GM23338 (cell line): ENCODE results near the gene ITGB6. TPM values are rescaled to one million over a fixed set of nuclear protein-coding genes. Genes with fewer than 3 reads are reported as not detected.

ENCODE experiments used
- ATAC-seq: fragments of 200-7000 bp; cut with Tn5 transposase; 3 replicates; pipeline ENCODE4 v1.9.1; 2020
- DNase-seq: peaks from one replicate; pipeline ENCODE4 v3.0.0-alpha.2; 2015; ENCODE audit warnings: low spot score
- H2AFZ ChIP-seq: fragments of 200-600 bp; sonication (generic); 2 replicates; pipeline ENCODE4 v1.8.0; 2016; ENCODE audit warnings: antibody characterized with exemption, mild to moderate bottlenecking, moderate library complexity
- H3F3A ChIP-seq: fragments of 200-600 bp; sonication (generic); replicated peaks from 2 replicates; pipeline ENCODE4 v1.8.0; 2017; ENCODE audit warnings: antibody characterized with exemption, mixed run types, low read depth
- H3K27ac ChIP-seq: fragments of 200-600 bp; sonication (generic); 2 replicates; pipeline ENCODE4 v1.6.1; 2016; ENCODE audit warnings: low read depth
- H3K27me3 ChIP-seq: fragments of 200-600 bp; sonication (generic); 2 replicates; pipeline ENCODE4 v1.8.0; 2016; ENCODE audit warnings: mild to moderate bottlenecking, mixed run types, moderate library complexity; ENCODE audit not compliant: insufficient read depth
- H3K36me3 ChIP-seq: fragments of 200-600 bp; sonication (generic); 2 replicates; pipeline ENCODE4 v1.8.0; 2016; ENCODE audit warnings: mild to moderate bottlenecking; ENCODE audit not compliant: insufficient read depth
- H3K4me1 ChIP-seq: fragments of 200-600 bp; sonication (generic); 2 replicates; pipeline ENCODE4 v1.8.0; 2016; ENCODE audit warnings: mild to moderate bottlenecking, moderate library complexity; ENCODE audit not compliant: insufficient read depth
- H3K4me2 ChIP-seq: fragments of 200-600 bp; sonication (generic); 2 replicates; pipeline ENCODE4 v1.7.1; 2017; ENCODE audit warnings: mixed run types
- H3K4me3 ChIP-seq: fragments of 200-600 bp; sonication (generic); 2 replicates; pipeline ENCODE4 v1.6.1; 2016; ENCODE audit warnings: mixed run types
- H3K79me2 ChIP-seq: fragments of 200-600 bp; sonication (generic); replicated peaks from 2 replicates; pipeline ENCODE4 v1.8.0; 2017; ENCODE audit warnings: mild to moderate bottlenecking; ENCODE audit not compliant: insufficient read depth
- H3K9me2 ChIP-seq: fragments of 200-600 bp; sonication (generic); 2 replicates; pipeline ENCODE4 v1.8.0; 2017; ENCODE audit not compliant: insufficient read depth
- H4K20me1 ChIP-seq: fragments of 200-600 bp; sonication (generic); replicated peaks from 2 replicates; pipeline ENCODE4 v1.8.0; 2017; ENCODE audit warnings: mild to moderate bottlenecking; ENCODE audit not compliant: insufficient read depth
- H3K27ac Mint-ChIP-seq: 2 replicates; pipeline ENCODE4 v1.8.0; 2020; ENCODE audit warnings: inconsistent platforms, mild to moderate bottlenecking, moderate library complexity, mixed read lengths
- H3K27me3 Mint-ChIP-seq: 3 replicates; pipeline ENCODE4 v1.8.0; 2022; ENCODE audit warnings: low read depth, mild to moderate bottlenecking, moderate library complexity, mixed read lengths, inconsistent platforms; ENCODE audit not compliant: insufficient read depth, poor library complexity
- H3K36me3 Mint-ChIP-seq: 3 replicates; pipeline ENCODE4 v1.8.0; 2021; ENCODE audit warnings: low read depth, mild to moderate bottlenecking, inconsistent platforms, moderate library complexity, mixed read lengths
- H3K4me1 Mint-ChIP-seq: 3 replicates; pipeline ENCODE4 v1.8.0; 2020; ENCODE audit warnings: mild to moderate bottlenecking, inconsistent platforms, mixed read lengths
- H3K4me3 Mint-ChIP-seq: 3 replicates; pipeline ENCODE4 v1.8.0; 2021; ENCODE audit warnings: moderate library complexity, mild to moderate bottlenecking, inconsistent platforms, mixed read lengths
- H3K9me3 Mint-ChIP-seq: 3 replicates; pipeline ENCODE4 v1.8.0; 2020; ENCODE audit warnings: moderate library complexity, mild to moderate bottlenecking, inconsistent platforms, mixed read lengths
- NANOG ChIP-seq: IDR thresholded peaks from 2 replicates; pipeline ENCODE4 v1.6.1; 2016; ENCODE audit warnings: antibody characterized with exemption, borderline replicate concordance
- ZNF114 ChIP-seq: fragments of 250-450 bp; sonication (Bioruptor Pico); IDR thresholded peaks from 2 replicates; pipeline ENCODE4 v1.5.0; 2020; ENCODE audit warnings: mild to moderate bottlenecking, moderate library complexity
- polyA plus RNA-seq: library from polyadenylated mRNA; unstranded; fragments of >200 nt; fragmentation: Nextera tagmentation; extraction: Ambion mirVana; gene quantifications from 2 replicates; pipeline ENCODE4 v1.2.1, GENCODE V29; 2016
- total RNA-seq: library from RNA; depleted of rRNA; stranded (reverse); fragments of >200 nt; shearing (Covaris generic); gene quantifications from 2 replicates; pipeline ENCODE4 v1.2.3, GENCODE V29; 2014
- TF ChIP-seq, protein P1 (sequence below): fragments of 250-450 bp; sonication (Bioruptor Pico); IDR thresholded peaks from 2 replicates; pipeline ENCODE4 v1.5.0; 2020; ENCODE audit warnings: mild to moderate bottlenecking, moderate library complexity
- TF ChIP-seq, protein P2 (sequence below): IDR thresholded peaks from 2 replicates; pipeline ENCODE4 v1.6.1; 2016; ENCODE audit warnings: antibody characterized with exemption
- TF ChIP-seq, protein P3 (sequence below): IDR thresholded peaks from one replicate; pipeline ENCODE4 v1.6.1; 2018; ENCODE audit warnings: antibody characterized with exemption; ENCODE audit not compliant: unreplicated experiment

The ITGB6 gene
- total and polyA plus RNA-seq, 2 experiments from 2014 or later = not detected

- TF ChIP-seq, protein P1, sequence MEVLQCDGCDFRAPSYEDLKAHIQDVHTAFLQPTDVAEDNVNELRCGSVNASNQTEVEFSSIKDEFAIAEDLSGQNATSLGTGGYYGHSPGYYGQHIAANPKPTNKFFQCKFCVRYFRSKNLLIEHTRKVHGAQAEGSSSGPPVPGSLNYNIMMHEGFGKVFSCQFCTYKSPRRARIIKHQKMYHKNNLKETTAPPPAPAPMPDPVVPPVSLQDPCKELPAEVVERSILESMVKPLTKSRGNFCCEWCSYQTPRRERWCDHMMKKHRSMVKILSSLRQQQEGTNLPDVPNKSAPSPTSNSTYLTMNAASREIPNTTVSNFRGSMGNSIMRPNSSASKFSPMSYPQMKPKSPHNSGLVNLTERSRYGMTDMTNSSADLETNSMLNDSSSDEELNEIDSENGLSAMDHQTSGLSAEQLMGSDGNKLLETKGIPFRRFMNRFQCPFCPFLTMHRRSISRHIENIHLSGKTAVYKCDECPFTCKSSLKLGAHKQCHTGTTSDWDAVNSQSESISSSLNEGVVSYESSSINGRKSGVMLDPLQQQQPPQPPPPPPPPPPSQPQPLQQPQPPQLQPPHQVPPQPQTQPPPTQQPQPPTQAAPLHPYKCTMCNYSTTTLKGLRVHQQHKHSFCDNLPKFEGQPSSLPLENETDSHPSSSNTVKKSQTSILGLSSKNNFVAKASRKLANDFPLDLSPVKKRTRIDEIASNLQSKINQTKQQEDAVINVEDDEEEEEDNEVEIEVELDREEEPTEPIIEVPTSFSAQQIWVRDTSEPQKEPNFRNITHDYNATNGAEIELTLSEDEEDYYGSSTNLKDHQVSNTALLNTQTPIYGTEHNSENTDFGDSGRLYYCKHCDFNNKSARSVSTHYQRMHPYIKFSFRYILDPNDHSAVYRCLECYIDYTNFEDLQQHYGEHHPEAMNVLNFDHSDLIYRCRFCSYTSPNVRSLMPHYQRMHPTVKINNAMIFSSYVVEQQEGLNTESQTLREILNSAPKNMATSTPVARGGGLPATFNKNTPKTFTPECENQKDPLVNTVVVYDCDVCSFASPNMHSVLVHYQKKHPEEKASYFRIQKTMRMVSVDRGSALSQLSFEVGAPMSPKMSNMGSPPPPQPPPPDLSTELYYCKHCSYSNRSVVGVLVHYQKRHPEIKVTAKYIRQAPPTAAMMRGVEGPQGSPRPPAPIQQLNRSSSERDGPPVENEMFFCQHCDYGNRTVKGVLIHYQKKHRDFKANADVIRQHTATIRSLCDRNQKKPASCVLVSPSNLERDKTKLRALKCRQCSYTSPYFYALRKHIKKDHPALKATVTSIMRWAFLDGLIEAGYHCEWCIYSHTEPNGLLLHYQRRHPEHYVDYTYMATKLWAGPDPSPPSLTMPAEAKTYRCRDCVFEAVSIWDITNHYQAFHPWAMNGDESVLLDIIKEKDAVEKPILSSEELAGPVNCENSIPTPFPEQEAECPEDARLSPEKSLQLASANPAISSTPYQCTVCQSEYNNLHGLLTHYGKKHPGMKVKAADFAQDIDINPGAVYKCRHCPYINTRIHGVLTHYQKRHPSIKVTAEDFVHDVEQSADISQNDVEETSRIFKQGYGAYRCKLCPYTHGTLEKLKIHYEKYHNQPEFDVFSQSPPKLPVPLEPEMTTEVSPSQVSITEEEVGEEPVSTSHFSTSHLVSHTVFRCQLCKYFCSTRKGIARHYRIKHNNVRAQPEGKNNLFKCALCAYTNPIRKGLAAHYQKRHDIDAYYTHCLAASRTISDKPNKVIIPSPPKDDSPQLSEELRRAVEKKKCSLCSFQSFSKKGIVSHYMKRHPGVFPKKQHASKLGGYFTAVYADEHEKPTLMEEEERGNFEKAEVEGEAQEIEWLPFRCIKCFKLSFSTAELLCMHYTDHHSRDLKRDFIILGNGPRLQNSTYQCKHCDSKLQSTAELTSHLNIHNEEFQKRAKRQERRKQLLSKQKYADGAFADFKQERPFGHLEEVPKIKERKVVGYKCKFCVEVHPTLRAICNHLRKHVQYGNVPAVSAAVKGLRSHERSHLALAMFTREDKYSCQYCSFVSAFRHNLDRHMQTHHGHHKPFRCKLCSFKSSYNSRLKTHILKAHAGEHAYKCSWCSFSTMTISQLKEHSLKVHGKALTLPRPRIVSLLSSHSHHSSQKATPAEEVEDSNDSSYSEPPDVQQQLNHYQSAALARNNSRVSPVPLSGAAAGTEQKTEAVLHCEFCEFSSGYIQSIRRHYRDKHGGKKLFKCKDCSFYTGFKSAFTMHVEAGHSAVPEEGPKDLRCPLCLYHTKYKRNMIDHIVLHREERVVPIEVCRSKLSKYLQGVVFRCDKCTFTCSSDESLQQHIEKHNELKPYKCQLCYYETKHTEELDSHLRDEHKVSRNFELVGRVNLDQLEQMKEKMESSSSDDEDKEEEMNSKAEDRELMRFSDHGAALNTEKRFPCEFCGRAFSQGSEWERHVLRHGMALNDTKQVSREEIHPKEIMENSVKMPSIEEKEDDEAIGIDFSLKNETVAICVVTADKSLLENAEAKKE (CRISPR knock-in tag) = no peak
- TF ChIP-seq NANOG = no peak
- TF ChIP-seq, protein P2, sequence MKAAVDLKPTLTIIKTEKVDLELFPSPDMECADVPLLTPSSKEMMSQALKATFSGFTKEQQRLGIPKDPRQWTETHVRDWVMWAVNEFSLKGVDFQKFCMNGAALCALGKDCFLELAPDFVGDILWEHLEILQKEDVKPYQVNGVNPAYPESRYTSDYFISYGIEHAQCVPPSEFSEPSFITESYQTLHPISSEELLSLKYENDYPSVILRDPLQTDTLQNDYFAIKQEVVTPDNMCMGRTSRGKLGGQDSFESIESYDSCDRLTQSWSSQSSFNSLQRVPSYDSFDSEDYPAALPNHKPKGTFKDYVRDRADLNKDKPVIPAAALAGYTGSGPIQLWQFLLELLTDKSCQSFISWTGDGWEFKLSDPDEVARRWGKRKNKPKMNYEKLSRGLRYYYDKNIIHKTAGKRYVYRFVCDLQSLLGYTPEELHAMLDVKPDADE = no peak
Measured at GRCh38 chr2:160239436-160239835, 39.4 kb upstream of the ITGB6 start (continued).

- Histone ChIP-seq H2AFZ (0 out of 2 replicates have a peak overlapping the region, but pooled peaks have one; percentile 47), H3K4me2 (no peak overlapping the region)
- TF ChIP-seq, protein P3, sequence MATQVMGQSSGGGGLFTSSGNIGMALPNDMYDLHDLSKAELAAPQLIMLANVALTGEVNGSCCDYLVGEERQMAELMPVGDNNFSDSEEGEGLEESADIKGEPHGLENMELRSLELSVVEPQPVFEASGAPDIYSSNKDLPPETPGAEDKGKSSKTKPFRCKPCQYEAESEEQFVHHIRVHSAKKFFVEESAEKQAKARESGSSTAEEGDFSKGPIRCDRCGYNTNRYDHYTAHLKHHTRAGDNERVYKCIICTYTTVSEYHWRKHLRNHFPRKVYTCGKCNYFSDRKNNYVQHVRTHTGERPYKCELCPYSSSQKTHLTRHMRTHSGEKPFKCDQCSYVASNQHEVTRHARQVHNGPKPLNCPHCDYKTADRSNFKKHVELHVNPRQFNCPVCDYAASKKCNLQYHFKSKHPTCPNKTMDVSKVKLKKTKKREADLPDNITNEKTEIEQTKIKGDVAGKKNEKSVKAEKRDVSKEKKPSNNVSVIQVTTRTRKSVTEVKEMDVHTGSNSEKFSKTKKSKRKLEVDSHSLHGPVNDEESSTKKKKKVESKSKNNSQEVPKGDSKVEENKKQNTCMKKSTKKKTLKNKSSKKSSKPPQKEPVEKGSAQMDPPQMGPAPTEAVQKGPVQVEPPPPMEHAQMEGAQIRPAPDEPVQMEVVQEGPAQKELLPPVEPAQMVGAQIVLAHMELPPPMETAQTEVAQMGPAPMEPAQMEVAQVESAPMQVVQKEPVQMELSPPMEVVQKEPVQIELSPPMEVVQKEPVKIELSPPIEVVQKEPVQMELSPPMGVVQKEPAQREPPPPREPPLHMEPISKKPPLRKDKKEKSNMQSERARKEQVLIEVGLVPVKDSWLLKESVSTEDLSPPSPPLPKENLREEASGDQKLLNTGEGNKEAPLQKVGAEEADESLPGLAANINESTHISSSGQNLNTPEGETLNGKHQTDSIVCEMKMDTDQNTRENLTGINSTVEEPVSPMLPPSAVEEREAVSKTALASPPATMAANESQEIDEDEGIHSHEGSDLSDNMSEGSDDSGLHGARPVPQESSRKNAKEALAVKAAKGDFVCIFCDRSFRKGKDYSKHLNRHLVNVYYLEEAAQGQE = no peak
- no peak for TF ChIP-seq ZNF114 (CRISPR knock-in tag)
Measured at GRCh38 chr2:160238392-160238791, 38.3 kb upstream of the ITGB6 start.

More at GRCh38 chr2:160238392-160238791, 38.3 kb upstream of the ITGB6 start:
- DNase-seq (no peak), ATAC-seq (no peak)
- Mint-ChIP-seq H3K4me1 (peaks cover 4% of the 10 kb centered on the region; the same call in 2 of the 3 replicates), H3K4me3 (no peak overlapping the region), H3K9me3 (no peaks in the 10 kb centered on the region), H3K27ac (no peak overlapping the region), H3K36me3 (no peaks in the 10 kb centered on the region), H3K27me3 (peaks cover 5% of the 10 kb centered on the region)
- no peaks in the 10 kb centered on the region for H3K4me1 ChIP-seq
- no peaks in the 10 kb centered on the region for H3K79me2 ChIP-seq
- no peaks in the 10 kb centered on the region for H3K27me3 ChIP-seq
- no peaks in the 10 kb centered on the region for H3K36me3 ChIP-seq
- no peak overlapping the region for H3K27ac ChIP-seq
- H3K9me2 ChIP-seq = 0 out of 2 replicates have a peak, but pooled peaks cover 3% of the 10 kb centered on the region
- H3F3A ChIP-seq = no peaks in the 10 kb centered on the region
- H3K4me3 ChIP-seq = no peak overlapping the region
- no peaks in the 10 kb centered on the region for H4K20me1 ChIP-seq
